Stimulated activated CD8-positive, alpha-beta memory T cell treated with anti-CD3 and anti-CD28 coated beads, Interleukin-7, amount 100 ng/mL, for 48 hours (primary cell): ENCODE data around the gene COMMD10.
"Not testable (repeated sequence)": the region's sequence is repeated elsewhere in the genome, so short reads cannot be mapped to it uniquely, and the experiment has no call there.

ENCODE experiments used
- DNase-seq, 2 donors: peaks; one replicate each; pipeline ENCODE4 v3.0.0-alpha.2; 2020; ENCODE audit warnings: low read depth in 1 of 2; ENCODE audit errors: extremely low read depth in 1 of 2

Gene COMMD10

GRCh38 chr5:116084871-116085715, at the start of gene COMMD10:
TSS of gene COMMD10 (plus strand) at chr5:116085025.
- peak; percentile 60 to 72 for DNase-seq

- DNase-seq, result no peak
Observed at GRCh38 chr5:116035123-116035522, 49.7 kb upstream of the COMMD10 start.

- DNase-seq, result no peak
Observed at GRCh38 chr5:116037236-116037822, 47.5 kb upstream of the COMMD10 start.

- no peak for DNase-seq
Observed at GRCh38 chr5:116038817-116039216, 46.0 kb upstream of the COMMD10 start.

GRCh38 chr5:116042375-116042774, 42.5 kb upstream of the COMMD10 start:
- DNase-seq, result no peak

- DNase-seq, result no peak
Observed at GRCh38 chr5:116044073-116044472, 40.8 kb upstream of the COMMD10 start.

- no peak for DNase-seq
Observed at GRCh38 chr5:116045821-116046220, 39.0 kb upstream of the COMMD10 start.

GRCh38 chr5:116046261-116046660, 38.6 kb upstream of the COMMD10 start:
- no peak for DNase-seq

GRCh38 chr5:116046823-116047222, 38.0 kb upstream of the COMMD10 start:
- DNase-seq, result no peak

GRCh38 chr5:116058346-116058936, 26.4 kb upstream of the COMMD10 start:
- no peak for DNase-seq

- no peak for DNase-seq
Observed at GRCh38 chr5:116062352-116062751, 22.5 kb upstream of the COMMD10 start.

- no peak for DNase-seq
Observed at GRCh38 chr5:116063950-116064349, 20.9 kb upstream of the COMMD10 start.

- DNase-seq, result no peak
Observed at GRCh38 chr5:116068028-116068632, 16.7 kb upstream of the COMMD10 start.

- no peak for DNase-seq
Observed at GRCh38 chr5:116071211-116071610, 13.6 kb upstream of the COMMD10 start.

- no peak for DNase-seq
Observed at GRCh38 chr5:116075191-116075831, 9.5 kb upstream of the COMMD10 start.

GRCh38 chr5:116076496-116076895, 8.3 kb upstream of the COMMD10 start:
- DNase-seq, result no peak

- no peak for DNase-seq
Observed at GRCh38 chr5:116078199-116078598, 6.6 kb upstream of the COMMD10 start.

- no peak for DNase-seq
Observed at GRCh38 chr5:116084287-116084691, 536 bp upstream of the COMMD10 start.

GRCh38 chr5:116086309-116086708, 1.5 kb downstream of the COMMD10 start:
- DNase-seq, result not testable (repeated sequence)

GRCh38 chr5:116088062-116088461, 3.2 kb downstream of the COMMD10 start:
- DNase-seq, result no peak

GRCh38 chr5:116090302-116090701, 5.5 kb downstream of the COMMD10 start:
- no peak for DNase-seq
